GM18502 (cell line): Measurements from ENCODE around the gene EHBP1.
"Not testable (repeated sequence)": the region's sequence is repeated elsewhere in the genome, so short reads cannot be mapped to it uniquely, and the experiment has no call there.

Source experiments
- ATAC-seq: cut with Tn5 transposase; IDR thresholded peaks from one replicate; pipeline ENCODE4 v1.9.1; 2021; ENCODE audit warnings: mild to moderate bottlenecking; ENCODE audit not compliant: unreplicated experiment, poor library complexity

Gene EHBP1

DNA sequence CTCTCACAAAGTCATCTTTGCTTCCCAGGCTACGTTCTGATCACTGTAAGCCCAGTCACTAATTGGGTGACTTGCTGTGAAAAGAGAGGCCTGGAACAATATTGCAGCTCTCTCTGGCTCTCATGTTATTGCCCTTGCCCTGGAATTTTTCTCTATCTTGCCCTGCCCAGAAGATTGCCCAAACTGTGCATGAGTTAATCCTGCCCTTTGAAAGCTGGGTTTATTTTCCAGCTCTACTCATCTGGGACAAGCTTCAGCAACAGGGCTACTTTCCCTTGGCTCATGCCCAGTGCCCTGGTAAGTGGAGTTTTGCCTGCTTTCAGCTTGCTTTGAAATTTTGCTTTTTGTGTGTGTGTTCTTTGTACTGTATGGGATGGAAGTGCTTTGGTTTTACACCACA lies 6.9 kb upstream of the EHBP1 start:
- ATAC-seq, result no peak

DNA sequence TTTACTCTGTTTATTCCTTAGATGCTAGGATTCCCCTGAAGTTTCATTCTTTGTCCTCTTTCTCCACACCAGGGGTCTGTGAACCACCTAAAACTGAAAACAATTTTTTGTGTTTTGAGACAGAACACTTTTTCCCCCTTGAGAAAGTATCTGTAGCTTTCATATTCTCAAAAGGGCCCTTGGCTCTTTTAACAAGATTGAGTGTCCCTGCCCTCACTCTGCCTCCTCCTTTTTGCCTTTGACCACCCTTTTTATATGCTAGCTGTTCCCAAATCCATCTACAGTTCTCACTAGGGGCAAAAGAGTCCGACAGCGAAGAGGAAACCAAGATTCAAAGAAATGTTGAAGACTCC lies 883 bp upstream of the EHBP1 start:
- ATAC-seq, result no peak

DNA sequence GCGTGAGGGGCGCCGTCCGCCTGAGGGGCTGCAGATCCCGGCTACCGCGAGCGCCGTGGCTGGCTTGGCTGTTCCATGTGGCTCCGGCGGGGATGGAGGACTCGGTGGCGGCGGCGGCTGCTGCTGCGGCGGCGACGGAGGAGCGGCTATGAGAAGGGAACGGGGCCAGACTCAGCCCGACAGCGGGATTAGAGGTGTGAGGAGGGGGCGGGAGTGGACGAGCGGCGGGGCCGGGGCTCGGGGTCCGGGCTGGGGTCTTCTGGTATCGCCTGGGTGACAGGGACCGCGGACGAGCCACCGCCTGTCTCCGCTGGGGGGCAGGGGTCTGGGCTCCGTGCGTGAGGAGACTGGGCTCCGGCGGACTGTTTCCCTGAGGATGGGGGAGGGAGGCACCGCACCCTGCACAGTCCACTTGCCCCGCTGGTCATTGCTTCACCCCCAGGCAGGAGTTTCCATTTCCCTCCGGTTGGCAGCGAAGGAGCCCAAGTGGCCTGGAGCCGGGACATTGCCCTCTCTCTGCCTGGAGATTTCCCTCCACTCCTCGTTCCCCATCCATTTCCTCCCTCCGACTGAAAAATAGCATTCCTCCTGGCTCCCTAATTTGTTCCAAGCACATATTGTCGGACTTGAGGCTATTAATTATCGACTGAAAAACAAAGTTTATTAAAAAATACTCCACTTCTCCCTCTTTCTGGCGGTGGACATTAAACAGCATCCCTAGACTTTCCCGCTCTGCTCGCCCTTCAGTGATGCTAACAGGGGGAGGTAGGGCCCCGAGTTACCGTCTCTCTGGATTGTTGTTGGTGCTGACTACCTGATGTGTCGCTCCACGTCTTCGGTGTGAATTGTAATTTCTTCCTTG lies 577 bp downstream of the EHBP1 start:
- ATAC-seq, result peak; percentile 11

DNA sequence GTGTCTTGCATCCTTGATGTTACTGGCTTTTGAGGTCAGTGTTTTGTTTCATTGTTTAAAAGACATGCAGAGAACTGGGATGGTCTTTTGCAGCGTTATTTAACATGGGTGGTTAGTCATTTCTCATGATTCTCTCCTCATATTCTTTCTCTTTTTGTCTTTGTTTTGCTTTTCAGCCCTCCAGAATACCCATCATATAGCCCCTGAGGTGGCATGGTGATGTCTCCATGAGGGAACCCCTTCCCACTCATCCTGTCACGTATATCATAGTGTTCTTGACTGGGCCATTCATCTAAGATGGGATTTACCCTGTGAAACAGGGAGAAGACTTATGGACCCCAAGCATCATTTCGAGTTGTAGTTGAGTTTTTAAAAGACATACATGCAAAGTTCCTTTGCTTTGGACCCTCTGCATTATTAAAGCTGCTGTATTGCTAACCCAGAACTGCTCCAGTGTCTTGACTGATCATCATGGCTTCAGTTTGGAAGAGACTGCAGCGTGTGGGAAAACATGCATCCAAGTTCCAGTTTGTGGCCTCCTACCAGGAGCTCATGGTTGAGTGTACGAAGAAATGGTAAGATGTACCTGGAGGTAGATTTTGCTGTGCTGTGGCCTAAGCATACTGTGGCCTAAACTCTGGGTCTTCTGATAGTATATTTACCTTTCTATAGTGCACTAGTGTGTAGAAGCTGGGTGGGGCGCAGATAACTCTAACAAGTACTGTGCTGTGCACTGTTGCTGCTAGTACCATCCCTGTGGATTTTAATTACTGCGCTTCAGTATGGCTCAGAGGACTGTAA lies 1.4 kb downstream of the EHBP1 start:
- ATAC-seq, result no peak

DNA sequence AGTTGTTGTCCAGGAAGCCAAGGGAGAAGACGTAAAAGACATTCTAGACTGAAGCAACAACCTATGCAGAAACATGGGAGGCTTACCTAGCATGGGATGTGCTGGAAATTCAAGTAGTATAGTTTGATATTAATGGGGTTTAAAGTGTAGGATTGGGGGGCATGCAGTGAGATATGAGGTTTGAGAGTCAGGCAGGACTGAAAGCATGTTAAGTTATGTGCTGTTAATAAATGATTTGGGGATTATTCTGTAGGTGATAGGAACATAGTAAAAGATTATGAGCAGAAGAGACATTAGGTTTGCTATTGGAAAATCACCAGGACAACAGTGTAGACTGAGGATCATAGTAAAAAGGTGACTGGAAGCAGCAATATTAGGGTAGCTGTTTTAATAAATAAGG lies 3.2 kb downstream of the EHBP1 start:
- ATAC-seq, result no peak

DNA sequence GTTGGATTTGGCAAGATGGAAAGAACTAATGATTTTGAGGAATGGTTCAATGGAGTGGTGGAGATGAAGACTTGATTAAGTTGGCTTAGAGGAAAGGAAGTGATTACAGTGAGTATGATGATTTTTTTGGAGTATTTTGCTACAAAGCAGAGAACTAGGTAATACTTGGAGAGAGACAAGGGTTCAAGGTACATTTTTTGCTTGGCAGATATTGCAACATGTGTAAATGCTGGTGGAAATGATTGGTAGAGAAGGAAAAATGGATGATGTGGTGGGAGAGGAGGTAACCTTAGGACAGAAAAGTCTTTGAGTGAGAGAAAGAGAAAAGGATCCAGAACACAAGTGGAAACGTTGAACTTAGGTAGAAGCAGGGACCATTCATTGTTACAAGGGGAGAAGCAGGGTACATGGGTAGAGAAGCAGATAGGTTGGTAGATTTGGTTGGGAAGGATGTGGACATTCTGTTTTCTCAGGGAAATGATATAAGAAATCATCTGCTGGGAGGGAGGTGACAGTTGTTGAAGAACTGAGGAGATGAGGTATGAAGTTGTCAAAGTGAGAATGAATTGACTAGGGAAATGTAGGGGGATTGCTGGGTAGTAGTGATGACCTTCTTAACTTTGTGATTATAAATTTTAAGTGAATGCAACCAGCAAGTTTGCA lies 6.5 kb downstream of the EHBP1 start:
- no peak for ATAC-seq

DNA sequence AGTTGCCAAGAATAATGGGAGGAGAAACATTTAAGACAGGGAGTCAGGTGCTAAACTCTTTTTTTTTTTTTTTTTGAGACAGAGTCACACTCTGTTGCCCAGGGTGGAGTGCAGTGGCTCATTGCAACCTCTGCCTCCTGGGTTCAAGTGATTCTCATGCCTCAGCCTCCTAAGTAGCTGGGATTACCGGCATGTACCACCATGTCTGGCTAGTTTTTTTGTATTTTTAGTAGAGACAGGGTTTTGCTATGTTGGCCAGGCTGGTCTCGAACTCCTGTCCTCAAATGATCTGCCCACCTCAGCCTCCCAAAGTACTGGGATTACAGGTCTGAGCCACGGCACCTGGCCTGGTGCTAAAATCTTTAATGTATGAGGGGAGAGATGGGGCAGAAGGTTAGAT lies 7.7 kb downstream of the EHBP1 start:
- ATAC-seq, result not testable (repeated sequence)

DNA sequence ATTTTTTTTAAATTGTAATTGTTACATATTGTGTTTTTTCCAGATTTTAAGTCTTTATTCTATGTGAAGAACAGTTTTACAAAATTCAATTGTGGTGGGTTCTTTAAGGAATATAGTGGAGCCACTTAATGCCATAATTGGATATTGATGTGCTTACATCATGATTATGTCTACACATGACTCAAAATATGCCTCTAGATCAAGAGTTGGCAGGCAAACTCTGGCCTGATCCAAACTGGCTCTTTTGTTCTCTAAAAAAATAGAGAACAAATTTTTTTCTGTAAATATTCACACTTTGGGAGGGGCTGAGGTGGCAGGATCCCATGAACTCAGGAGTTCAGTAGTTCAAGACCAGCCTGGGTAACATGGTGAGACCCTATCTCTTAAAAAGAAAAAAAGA lies 8.3 kb downstream of the EHBP1 start:
- no peak for ATAC-seq

DNA sequence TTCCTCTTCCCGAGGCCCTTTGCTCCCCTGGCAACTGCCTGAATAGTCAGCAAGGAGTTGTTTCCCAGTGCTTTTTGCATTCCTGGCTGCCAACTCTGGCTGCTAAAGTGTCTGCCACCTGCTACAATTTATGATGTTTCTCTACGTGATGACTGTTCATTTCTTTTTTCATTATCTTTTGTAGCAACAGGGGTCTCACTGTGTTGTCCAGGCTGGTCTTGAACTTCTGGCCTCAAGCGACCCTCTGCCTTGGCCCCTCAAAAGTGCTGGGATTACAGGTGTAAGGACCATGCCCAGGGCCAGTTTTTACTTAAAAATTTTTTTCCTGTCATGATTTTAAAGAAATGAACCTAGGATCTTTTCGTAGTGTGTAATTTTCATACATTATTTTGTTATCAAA lies 11.3 kb downstream of the EHBP1 start:
- ATAC-seq, result no peak

DNA sequence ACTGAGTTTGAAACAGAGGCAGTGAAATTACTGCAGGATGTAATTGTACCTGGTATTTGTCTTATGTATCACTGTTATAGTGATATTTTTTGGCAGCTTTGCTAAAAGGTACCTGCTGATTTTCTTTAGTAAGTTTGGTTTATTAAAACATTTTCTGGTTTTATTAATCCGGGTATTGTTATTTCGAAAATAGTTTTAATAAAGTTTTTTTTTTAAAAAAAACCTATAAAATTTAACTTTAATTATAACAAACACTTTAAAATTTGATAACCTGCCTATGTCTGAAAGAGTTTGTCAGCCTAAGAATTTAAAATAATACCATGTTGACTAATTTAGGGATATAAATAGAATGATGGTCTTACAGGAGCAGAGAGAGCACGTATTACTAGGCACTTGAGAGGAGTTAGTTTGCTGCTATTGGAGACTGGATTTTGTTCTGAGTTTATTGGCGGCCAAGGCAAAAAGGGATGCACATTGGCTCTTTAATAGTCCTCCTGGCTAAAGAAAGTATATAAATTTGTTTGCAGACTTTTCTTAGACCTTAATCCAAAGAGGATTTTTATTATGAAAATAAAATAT lies 12.1 kb downstream of the EHBP1 start:
- no peak for ATAC-seq

DNA sequence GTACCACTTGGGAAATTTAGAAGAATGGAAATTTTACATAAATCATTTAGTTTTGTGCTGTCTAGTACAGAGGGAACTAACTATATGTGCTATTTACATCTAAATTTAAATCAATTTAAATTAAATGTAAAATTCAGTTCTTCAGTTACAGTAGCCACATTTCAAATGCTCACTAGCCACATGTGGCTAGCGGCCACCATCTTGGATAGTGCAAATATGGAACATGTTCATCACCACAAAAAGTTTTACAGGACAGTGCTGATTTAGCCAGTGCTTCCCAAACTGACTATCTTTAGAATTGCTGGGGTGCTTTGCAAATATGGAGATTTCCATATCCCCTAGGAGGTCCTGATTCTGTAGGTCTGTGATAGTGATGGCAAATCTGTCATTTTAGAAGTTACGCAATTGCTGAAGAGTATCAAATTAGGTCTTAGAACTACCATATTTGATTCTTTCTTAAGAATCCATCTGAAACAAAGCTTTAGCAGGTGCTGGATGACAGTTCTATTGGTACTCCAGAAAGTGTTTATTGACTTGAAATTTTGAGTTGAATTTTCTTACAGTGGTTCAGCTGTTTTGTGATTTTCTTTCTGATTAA lies 12.8 kb downstream of the EHBP1 start:
- no peak for ATAC-seq

DNA sequence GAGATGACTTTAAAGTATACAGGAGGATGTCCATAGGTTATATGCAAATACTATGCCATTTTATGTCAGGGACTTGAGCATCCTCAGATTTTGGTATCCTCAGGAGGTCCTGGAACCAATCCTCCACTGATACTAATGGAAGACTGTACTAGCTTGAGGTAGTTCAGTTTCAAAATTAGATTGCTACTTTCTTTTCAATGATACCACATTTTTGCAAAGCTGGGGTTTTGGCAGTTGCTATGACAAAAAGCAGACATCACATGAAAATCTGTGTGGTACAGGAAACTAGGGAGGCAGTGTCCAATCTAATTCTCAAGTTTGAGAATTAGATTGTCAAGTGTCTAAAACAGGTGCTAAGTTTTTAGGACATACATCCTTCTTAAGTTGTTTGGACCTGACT lies 14.2 kb downstream of the EHBP1 start:
- ATAC-seq, result no peak

DNA sequence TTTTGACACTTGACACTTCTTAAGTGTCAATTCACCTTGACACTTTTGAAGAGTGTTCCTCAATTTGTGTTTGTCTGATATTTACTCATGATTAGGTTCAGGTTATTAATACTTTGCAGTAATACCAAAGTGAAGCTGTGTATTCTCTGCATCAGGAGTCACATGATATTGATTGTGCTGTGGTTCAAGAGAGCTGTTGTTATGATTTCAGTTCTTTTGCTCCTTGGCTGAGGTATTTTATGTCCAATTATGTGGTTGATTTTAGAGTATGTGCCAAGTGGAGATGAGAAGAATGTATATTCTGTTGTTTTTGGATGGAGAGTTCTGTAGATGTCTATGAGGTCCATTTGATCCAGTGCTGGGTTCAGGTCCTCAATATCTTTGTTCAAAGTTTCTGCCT lies 17.2 kb downstream of the EHBP1 start:
- ATAC-seq, result no peak

DNA sequence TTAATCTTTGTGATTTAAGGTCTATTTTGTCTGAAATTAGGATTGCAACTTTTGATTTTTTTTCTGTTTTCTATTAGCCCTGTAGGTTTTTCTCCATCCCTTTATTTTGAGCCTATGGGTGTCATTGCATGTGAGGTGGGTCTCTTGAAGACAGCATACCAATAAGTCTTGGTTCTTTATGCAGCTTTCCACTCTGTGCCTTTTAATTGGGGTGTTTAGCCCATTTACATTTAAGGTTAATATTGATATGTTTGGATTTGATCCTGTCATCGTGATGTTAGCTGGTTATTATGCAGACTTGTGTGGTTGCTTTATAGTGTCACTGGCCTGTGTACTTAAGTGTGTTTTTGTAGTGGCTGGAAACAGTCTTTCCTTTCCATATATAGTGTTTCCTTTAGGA lies 17.7 kb downstream of the EHBP1 start:
- ATAC-seq, result no peak

DNA sequence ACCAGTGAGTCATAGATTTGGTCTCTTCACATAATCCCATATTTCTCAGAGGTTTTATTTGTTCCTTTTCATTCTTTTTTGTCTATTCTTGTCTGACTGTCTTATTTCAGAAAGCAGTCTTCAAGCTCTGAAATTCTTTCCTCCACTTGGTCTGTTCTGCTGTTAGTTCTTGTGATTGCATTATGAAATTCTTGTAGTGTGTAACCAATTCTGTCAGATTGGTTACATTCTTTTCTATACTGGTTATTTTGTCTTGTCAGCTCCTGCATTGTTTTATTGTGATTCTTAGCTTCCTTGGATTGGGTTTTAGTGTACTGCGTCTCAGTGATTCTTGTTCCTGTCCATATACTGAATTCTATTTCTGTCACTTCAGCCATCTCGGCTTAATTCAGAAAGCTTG lies 18.6 kb downstream of the EHBP1 start:
- ATAC-seq, result no peak

DNA sequence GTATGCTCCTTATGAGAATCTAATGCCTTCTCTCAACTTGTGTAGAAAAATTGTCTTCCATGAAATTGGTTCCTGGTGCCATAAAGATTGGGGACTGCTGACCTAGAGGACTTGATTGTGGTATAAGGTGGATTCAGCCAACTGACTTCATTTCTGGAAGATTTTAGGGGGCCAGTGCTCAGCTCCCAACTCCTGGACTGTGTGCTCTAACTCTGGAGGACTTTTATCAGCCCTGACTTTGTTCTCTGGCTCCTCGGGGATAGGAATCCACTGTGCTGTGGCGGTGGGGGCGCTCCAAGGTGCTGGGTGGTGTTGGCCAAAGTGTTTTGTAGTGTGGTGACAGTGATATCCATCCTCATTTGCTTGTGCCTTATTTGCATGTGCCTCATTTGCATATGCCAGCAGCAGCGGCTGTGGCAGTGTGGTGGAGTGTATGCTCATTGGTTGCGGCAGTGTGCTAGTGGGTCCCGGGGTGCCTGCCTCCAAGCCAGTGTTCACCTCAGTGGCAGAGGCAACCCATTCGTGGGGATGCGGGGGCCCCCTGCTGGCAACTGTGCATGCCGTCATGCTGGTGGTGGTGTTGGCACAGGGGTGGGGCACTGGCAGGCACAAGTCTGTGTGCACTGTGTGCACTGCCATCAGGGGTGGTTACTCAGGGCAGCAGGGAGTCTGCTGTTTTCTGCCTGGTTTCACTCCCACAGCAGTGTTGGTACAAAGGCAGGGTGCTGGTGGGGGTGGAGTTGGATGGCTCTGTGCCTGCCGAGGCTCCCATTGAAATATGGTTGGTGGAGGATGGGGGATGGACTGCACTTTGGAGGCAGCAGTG lies 19.6 kb downstream of the EHBP1 start:
- ATAC-seq, result no peak

DNA sequence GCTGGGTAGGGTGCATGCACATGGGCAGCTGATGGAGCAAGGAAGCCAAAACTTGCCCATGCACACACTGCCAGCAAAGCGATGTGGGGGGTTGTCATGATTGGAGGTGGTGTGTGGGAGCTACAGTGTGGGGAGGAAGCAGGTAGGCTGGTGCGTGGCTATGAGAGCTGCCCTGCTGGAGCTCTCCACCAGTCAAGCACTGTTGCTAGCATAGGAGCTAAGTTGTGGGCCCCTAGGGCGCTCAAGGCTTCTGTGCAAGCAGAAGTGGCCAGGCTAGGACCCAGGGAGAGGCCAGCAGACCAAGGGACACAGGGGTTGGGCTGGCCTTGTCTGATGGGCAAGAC lies 20.2 kb downstream of the EHBP1 start:
- ATAC-seq, result no peak

DNA sequence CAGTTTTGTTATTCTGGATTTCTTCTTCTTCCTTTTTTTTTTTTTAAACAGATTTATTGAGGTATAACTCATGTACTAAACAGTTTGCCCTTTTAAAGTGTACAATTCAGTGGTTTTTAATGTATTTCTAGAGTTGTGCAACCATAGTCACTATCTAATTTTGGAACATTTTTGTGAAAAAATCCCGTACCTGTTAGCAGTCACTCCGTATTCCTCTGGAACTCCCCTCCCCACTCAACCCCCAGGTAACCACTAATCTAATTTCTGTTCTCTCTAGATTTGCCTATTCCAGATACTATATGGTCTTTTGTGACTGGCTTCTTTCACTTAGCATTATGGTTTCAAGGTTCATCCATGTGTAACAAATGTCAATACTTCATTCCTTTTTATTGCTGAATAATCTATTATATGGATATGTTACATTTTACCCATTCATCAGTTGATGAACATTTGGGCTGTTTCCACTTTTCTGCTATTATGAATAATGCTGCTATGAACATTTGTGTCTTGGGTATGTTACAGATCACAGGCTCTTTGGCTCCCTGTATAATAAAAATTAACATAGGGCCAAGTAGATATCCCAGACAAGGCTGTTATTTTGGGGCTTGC lies 21.9 kb downstream of the EHBP1 start:
- ATAC-seq, result no peak

DNA sequence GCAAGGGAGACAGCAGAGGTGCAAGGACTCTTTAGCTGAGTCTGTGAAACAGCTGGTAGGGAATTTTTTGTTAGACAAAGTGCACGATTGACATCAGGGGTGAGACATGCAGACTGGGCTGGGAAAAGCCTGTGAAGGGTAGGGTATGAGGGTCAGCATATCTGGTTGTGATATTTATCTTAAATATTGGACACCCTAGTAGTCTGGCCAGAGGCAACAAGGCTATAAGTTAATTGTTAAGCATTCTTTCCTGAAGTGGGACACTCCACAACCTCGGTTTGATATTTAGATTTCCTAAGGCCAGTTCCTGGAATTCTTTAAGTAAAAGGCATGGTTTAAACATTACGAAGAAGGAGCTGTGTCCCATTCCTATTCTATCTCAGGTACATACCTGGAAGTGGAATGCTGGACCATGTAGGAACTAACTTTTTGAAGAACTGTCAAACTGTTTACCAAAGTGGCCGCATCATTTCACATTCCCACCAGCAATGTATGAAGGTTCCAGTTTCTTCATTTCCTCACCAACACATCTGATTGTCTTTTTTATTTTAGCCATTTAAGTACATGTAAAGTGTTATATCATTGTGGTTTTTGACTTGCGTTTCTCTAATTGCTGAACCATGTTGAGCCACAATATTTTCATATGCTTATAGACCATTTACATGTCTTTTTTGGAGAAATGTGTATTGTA lies 22.5 kb downstream of the EHBP1 start:
- no peak for ATAC-seq
